Spleen (tissue), 7 donors: Measurements from ENCODE around the gene E2F7.

ENCODE experiments used
- CTCF ChIP-seq, 11 experiments: fragments of 200-600 bp in 7 of 11; fragments of 450-650 bp in 4 of 11; sonication (generic) in 4 of 11; IDR thresholded peaks in 8 of 11; conservative IDR thresholded peaks in 3 of 11; 1 replicate in 7 of 11; 2 replicates in 4 of 11; pipeline versions ENCODE4 v1.4.0 to v1.8.0; 2016 to 2021; ENCODE audit warnings: antibody characterized with exemption in 11 of 11, inconsistent platforms in 4 of 11, mild to moderate bottlenecking in 1 of 11
- POLR2A ChIP-seq, 3 donors: fragments of 450-650 bp; IDR thresholded peaks; one replicate each; pipeline ENCODE4 v1.5.1; 2017; ENCODE audit warnings: antibody characterized with exemption in 3 of 3, mild to moderate bottlenecking in 1 of 3
- POLR2AphosphoS5 ChIP-seq, 3 donors: sonication (generic); formaldehyde crosslinking; IDR thresholded peaks; one replicate each; pipeline ENCODE4 v1.5.1; 2017; ENCODE audit warnings: antibody characterized with exemption in 3 of 3
- donor health status: DM: no; HTN: no; CAD: no; lungs with moderate emphysema.
- donor health status: DM: no; HTN: no; CAD: no.
- donor health status: DM: no; HTN: no; CAD: no.

- no peak for TF ChIP-seq CTCF (IDR thresholded peaks at IDR 0.05 in 8 of 11, conservative IDR thresholded peaks at IDR 0.05 in 3 of 11)
- no peak for TF ChIP-seq POLR2AphosphoS5 (IDR thresholded peaks at IDR 0.05)
- no peak for TF ChIP-seq POLR2A (IDR thresholded peaks at IDR 0.05)
Observed at GRCh38 chr12:77053259-77053658, 12.1 kb downstream of the E2F7 start.
